DLD1 (cell line): Measurements from ENCODE around the gene TSHZ3.

Experiments used
- in situ Hi-C: cut with HindIII; loops from 2 replicates; pipeline ENCODE4 v1.10.0; 2017; ENCODE audit warnings: low sequenced_read_pairs

TSHZ3 gene

GRCh38 chr19:31339411-31339810 is 9.8 kb downstream of the TSHZ3 start:
- in situ Hi-C loops = no loop called here

- in situ Hi-C loops = no loop called here
These were observed 11.0 kb downstream of the TSHZ3 start for GRCh38 chr19:31338069-31338776.

- in situ Hi-C loops = no loop called here
These were observed 12.0 kb downstream of the TSHZ3 start for GRCh38 chr19:31337008-31337914.

- in situ Hi-C loops = no loop called here
These were observed 13.5 kb downstream of the TSHZ3 start for GRCh38 chr19:31335716-31336115.

GRCh38 chr19:31334849-31335624 is 14.2 kb downstream of the TSHZ3 start:
- in situ Hi-C loops = no loop called here

- in situ Hi-C loops = no loop called here
These were observed 15.0 kb downstream of the TSHZ3 start for GRCh38 chr19:31334101-31334848.

GRCh38 chr19:31332096-31332495 is 17.1 kb downstream of the TSHZ3 start:
- in situ Hi-C loops = no loop called here

GRCh38 chr19:31331536-31331935 is 17.7 kb downstream of the TSHZ3 start:
- in situ Hi-C loops = no loop called here

- in situ Hi-C loops = no loop called here
These were observed 18.5 kb downstream of the TSHZ3 start for GRCh38 chr19:31330761-31331160.

- in situ Hi-C loops = no loop called here
These were observed 19.0 kb downstream of the TSHZ3 start for GRCh38 chr19:31330237-31330636.

- in situ Hi-C loops = no loop called here
These were observed 19.4 kb downstream of the TSHZ3 start for GRCh38 chr19:31329819-31330218.

GRCh38 chr19:31328238-31328637 is 21.0 kb downstream of the TSHZ3 start:
- in situ Hi-C loops = no loop called here

- in situ Hi-C loops = no loop called here
These were observed 22.8 kb downstream of the TSHZ3 start for GRCh38 chr19:31326329-31327028.

GRCh38 chr19:31325342-31325741 is 23.9 kb downstream of the TSHZ3 start:
- in situ Hi-C loops = no loop called here

- in situ Hi-C loops = no loop called here
These were observed 29.8 kb downstream of the TSHZ3 start for GRCh38 chr19:31319465-31319864.

- in situ Hi-C loops = no loop called here
These were observed 30.3 kb downstream of the TSHZ3 start for GRCh38 chr19:31318790-31319425.

- in situ Hi-C loops = no loop called here
These were observed 31.7 kb downstream of the TSHZ3 start for GRCh38 chr19:31317570-31317969.

- in situ Hi-C loops = no loop called here
These were observed 32.1 kb downstream of the TSHZ3 start for GRCh38 chr19:31317093-31317492.

- in situ Hi-C loops = no loop called here
These were observed 32.9 kb downstream of the TSHZ3 start for GRCh38 chr19:31316201-31316951.
